CD4-positive, CD25-positive, alpha-beta regulatory T cell (primary cell): ENCODE results near the gene SYTL3. TPM values are rescaled to one million over a fixed set of nuclear protein-coding genes. Genes with fewer than 3 reads are reported as not detected.

Experiments used
- ATAC-seq, 2 donors: fragments of 150-1000 bp; cut with Tn5 transposase; one replicate each; pipeline ENCODE4 v1.10.0; 2021; ENCODE audit warnings: low read depth in 2 of 2, moderate number of reproducible peaks in 2 of 2, moderate library complexity in 1 of 2
- DNase-seq, 3 donors: peaks; one replicate each; pipeline versions ENCODE4 v3.0.0 to v3.0.0-alpha.2; 2012 to 2022; ENCODE audit warnings: mixed read lengths in 1 of 3
- H3K27ac ChIP-seq: one replicate; pipeline ENCODE4 v1.7.0; 2013; ENCODE audit warnings: mild to moderate bottlenecking, low read length; ENCODE audit not compliant: insufficient read depth, poor library complexity, severe bottlenecking
- H3K27me3 ChIP-seq: one replicate; pipeline ENCODE4 v1.7.0; 2013; ENCODE audit warnings: low read length; ENCODE audit not compliant: control insufficient read depth, insufficient read depth
- H3K36me3 ChIP-seq: one replicate; pipeline ENCODE4 v1.7.0; 2013; ENCODE audit warnings: mild to moderate bottlenecking, low read length, moderate library complexity; ENCODE audit not compliant: control insufficient read depth, insufficient read depth
- H3K4me1 ChIP-seq: 2 replicates; pipeline ENCODE4 v1.7.0; 2013; ENCODE audit warnings: mild to moderate bottlenecking, low read length; ENCODE audit not compliant: insufficient read depth, control insufficient read depth, poor library complexity, severe bottlenecking
- H3K4me3 ChIP-seq: one replicate; pipeline ENCODE4 v1.7.0; 2013; ENCODE audit warnings: low read depth, mild to moderate bottlenecking, low read length, moderate library complexity
- H3K9me3 ChIP-seq, 2 experiments: 1 replicate in 1 of 2; 2 replicates in 1 of 2; pipeline ENCODE4 v1.7.0; 2013; ENCODE audit warnings: low read length in 2 of 2, mild to moderate bottlenecking in 1 of 2, moderate library complexity in 1 of 2; ENCODE audit not compliant: control insufficient read depth in 2 of 2
- H3K27ac Mint-ChIP-seq, 3 donors: one replicate each; pipeline ENCODE4 v1.8.0; 2020 to 2022; ENCODE audit warnings: mild to moderate bottlenecking in 3 of 3, mixed read lengths in 3 of 3, moderate library complexity in 2 of 3
- H3K27me3 Mint-ChIP-seq: one replicate; pipeline ENCODE4 v1.8.0; 2022; ENCODE audit warnings: mild to moderate bottlenecking, mixed read lengths
- H3K36me3 Mint-ChIP-seq: one replicate; pipeline ENCODE4 v1.8.0; 2020; ENCODE audit warnings: mixed read lengths
- H3K4me1 Mint-ChIP-seq, 4 donors: one replicate each; pipeline ENCODE4 v1.8.0; 2020 to 2022; ENCODE audit warnings: mixed read lengths in 4 of 4, mild to moderate bottlenecking in 1 of 4
- H3K4me3 Mint-ChIP-seq, 4 donors: one replicate each; pipeline ENCODE4 v1.8.0; 2020 to 2022; ENCODE audit warnings: mild to moderate bottlenecking in 4 of 4, mixed read lengths in 4 of 4, moderate library complexity in 3 of 4
- H3K9me3 Mint-ChIP-seq, 7 donors: one replicate each; pipeline ENCODE4 v1.8.0; 2020 to 2022; ENCODE audit warnings: mixed read lengths in 7 of 7, mild to moderate bottlenecking in 3 of 7, moderate library complexity in 2 of 7
- polyA plus RNA-seq, 4 donors: library from polyadenylated mRNA; unstranded; fragments of 300-500 nt; fragmentation: Illumina TruSeq; gene quantifications; one replicate each; pipeline ENCODE4 v1.2.3, GENCODE V29; 2021
- total RNA-seq: library from RNA; stranded (reverse); gene quantifications from one replicate; pipeline ENCODE4 v1.2.3, GENCODE V29; 2022

The SYTL3 gene
- total and polyA plus RNA-seq, 5 donors from 2014 or later = 12.2 to 54.8 (median 14.1) TPM

DNA sequence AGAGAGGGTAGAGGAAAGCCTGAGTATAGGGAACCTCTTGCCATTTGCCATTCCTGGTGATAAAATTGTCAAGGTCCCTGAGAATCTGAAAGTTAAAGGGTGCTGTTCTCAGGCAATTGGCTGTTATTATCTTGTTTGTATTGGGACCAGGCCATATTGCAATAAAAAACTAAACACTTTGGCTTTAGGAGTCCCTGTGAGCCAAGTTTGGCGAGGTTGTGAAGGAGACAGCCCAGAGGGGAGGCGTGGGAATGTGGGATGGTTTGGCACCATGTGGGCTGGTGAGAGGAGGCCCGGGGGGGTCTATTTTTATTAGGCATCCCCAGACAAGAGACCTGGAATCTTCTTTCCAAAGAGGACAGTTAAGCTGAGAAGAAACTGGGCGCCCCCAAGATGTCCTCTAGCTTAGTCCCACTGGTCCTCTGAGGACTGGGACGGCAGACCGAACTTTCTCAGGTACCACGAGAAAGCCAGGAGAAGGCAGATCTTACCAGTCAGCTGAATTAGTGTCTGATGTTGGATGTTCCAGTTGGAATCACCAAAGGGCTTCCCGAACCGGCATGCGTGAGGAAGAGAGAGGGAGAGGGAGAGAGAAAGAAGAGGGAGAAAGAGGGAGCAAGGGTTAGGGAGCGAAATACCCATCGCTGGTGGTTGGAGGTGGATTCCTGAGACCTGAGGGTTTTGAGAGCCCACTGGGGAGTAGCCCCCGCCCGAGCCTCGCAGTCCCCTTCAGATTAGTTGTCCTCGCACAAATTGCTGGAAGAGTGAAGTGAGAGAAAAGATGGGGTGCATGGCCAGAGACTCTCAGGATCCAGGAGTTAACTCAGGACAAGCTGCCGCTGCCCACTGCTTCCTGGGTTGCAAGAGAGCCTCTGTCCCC lies 29.7 kb upstream of the SYTL3 start:
- ATAC-seq = no peak
- Histone ChIP-seq H3K4me3 (no peak overlapping the region), H3K9me3 (no peaks in the 10 kb centered on the region), H3K27me3 (no peaks in the 10 kb centered on the region), H3K36me3 (peaks cover 44% of the 10 kb centered on the region), H3K27ac (no peak overlapping the region), H3K4me1 (no peaks in the 10 kb centered on the region)
- H3K27ac Mint-ChIP-seq = peak overlapping the region in 1 of 3 donors; percentile 64
- peaks cover 4 to 26% (median 13%) of the 10 kb centered on the region in 4 donors for H3K4me1 Mint-ChIP-seq
- H3K9me3 Mint-ChIP-seq = peaks cover 0 to 2% (median 0%) of the 10 kb centered on the region in 7 donors
- peaks cover 55% of the 10 kb centered on the region for H3K36me3 Mint-ChIP-seq
- no peak for DNase-seq
- H3K4me3 Mint-ChIP-seq = no peak overlapping the region
- no peaks in the 10 kb centered on the region for H3K27me3 Mint-ChIP-seq

GRCh38 chr6:158620963-158621693 lies 28.7 kb upstream of the SYTL3 start:
- DNase-seq (no peak), ATAC-seq (no peak)
- Histone ChIP-seq H3K9me3 (no peaks in the 10 kb centered on the region), H3K36me3 (peaks cover 54% of the 10 kb centered on the region), H3K27ac (no peak overlapping the region), H3K27me3 (no peaks in the 10 kb centered on the region), H3K4me3 (no peak overlapping the region), H3K4me1 (no peaks in the 10 kb centered on the region)
- Mint-ChIP-seq H3K36me3 (peaks cover 54% of the 10 kb centered on the region), H3K9me3 (peaks cover 0 to 2% (median 0%) of the 10 kb centered on the region in 7 donors), H3K27me3 (no peaks in the 10 kb centered on the region), H3K4me1 (peaks cover 4 to 28% (median 13%) of the 10 kb centered on the region in 4 donors), H3K27ac (peak overlapping the region; percentile 51 to 86 (median 64)), H3K4me3 (no peak overlapping the region)

DNA sequence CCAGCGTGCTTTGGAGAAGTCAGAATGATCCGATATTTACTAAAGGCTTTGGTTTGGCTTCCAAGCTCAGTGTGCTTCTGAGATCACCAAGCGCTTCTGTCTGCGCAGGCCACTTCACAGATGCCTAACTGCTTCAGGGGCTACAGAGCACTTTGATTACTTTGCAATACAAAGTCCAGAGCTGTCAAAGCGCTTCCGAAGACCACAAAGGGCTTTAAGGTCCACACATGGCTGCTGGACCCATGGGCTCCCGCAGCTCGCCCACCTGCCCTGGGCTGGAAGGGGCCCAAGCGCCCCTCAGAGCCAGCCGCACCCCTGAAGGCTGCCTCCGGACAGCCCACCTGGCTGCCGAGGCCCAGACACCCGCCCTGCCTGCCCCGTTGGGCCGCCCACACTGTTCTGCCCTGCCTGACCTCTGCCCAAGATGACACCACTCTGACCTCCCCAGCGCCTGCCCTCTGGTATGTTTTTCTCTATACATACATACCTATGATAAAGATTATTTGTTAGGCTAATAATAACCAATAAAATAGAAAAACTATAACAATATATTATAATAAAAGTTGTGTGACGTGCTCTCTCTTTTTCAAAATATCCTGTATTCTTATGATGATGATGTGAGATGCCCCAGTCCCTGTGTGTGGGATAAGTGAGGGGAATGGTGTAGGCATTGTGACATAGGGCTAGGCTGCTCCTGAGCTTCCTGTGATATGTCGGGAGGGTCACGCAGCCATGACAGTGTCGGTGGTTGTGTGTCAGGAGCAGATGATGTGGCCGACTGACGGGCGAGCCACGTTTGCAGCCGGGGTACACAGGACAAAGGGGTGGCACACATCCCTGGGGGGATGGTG lies 27.9 kb upstream of the SYTL3 start:
- peaks cover 62% of the 10 kb centered on the region for H3K36me3 ChIP-seq
- Mint-ChIP-seq H3K36me3 (peaks cover 54% of the 10 kb centered on the region), H3K9me3 (no peaks in the 10 kb centered on the region), H3K27ac (no peak overlapping the region), H3K4me3 (no peak overlapping the region), H3K4me1 (peaks cover 4 to 22% (median 13%) of the 10 kb centered on the region in 4 donors), H3K27me3 (no peaks in the 10 kb centered on the region)
- no peak for ATAC-seq
- no peak overlapping the region for H3K27ac ChIP-seq
- no peak overlapping the region for H3K4me3 ChIP-seq
- no peaks in the 10 kb centered on the region for H3K9me3 ChIP-seq
- H3K27me3 ChIP-seq = no peaks in the 10 kb centered on the region
- DNase-seq = no peak
- H3K4me1 ChIP-seq = no peaks in the 10 kb centered on the region

DNA sequence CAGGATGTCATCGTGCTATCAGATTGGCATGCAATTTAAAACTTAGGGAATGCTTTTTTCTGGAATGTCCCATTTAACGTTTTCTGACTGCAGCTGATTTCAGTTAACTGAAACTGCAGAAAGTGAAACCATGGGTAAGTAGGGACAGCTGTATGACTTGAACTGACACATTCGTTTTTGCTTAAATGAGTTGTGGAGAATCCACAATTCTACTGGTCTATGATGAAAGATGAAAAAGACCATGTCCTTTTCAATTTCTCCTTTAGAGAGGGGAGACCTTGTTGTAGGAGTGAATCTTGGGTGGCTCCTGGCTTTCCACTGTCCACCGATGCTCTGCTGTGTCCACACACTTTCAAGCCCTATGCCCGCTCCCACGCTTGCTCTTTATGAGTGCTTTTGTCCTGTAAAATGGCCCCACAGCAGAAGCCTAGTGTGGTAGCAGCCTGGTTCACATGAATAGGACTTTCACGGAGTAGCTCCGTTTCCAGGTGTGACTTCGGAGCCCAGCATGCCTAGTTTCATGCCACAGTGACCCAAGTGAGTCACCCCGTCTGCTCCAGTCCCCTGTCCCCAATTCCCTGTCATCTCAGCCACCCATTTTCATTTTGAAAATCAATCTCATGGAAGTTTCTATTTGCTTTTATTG lies 27.2 kb upstream of the SYTL3 start:
- Mint-ChIP-seq H3K4me1 (peaks cover 0 to 19% (median 9%) of the 10 kb centered on the region in 4 donors), H3K36me3 (peaks cover 52% of the 10 kb centered on the region), H3K27me3 (no peaks in the 10 kb centered on the region), H3K9me3 (no peaks in the 10 kb centered on the region), H3K4me3 (no peak overlapping the region), H3K27ac (peak overlapping the region in 2 of 3 donors; percentile 29 to 31)
- no peaks in the 10 kb centered on the region for H3K27me3 ChIP-seq
- H3K27ac ChIP-seq = no peak overlapping the region
- H3K36me3 ChIP-seq = peaks cover 69% of the 10 kb centered on the region
- no peaks in the 10 kb centered on the region for H3K9me3 ChIP-seq
- DNase-seq (no peak), ATAC-seq (no peak)
- H3K4me1 ChIP-seq = no peaks in the 10 kb centered on the region
- H3K4me3 ChIP-seq = no peak overlapping the region

GRCh38 chr6:158624684-158625682 lies 24.9 kb upstream of the SYTL3 start:
- H3K27ac Mint-ChIP-seq = peak overlapping the region in 1 of 3 donors; percentile 62
- H3K4me1 Mint-ChIP-seq = peaks cover 0 to 8% (median 4%) of the 10 kb centered on the region in 4 donors
- H3K36me3 ChIP-seq = peaks cover 84% of the 10 kb centered on the region

GRCh38 chr6:158625881-158626305 lies 24.0 kb upstream of the SYTL3 start:
- H3K27me3 ChIP-seq = no peaks in the 10 kb centered on the region
- no peaks in the 10 kb centered on the region for H3K4me1 ChIP-seq
- H3K36me3 Mint-ChIP-seq = peaks cover 40% of the 10 kb centered on the region
- DNase-seq = no peak
- no peaks in the 10 kb centered on the region for H3K9me3 ChIP-seq
- H3K27me3 Mint-ChIP-seq = no peaks in the 10 kb centered on the region
- no peak for ATAC-seq
- no peak overlapping the region for H3K4me3 ChIP-seq
- peaks cover 0 to 7% (median 3%) of the 10 kb centered on the region in 4 donors for H3K4me1 Mint-ChIP-seq
- no peaks in the 10 kb centered on the region for H3K9me3 Mint-ChIP-seq
- peaks cover 84% of the 10 kb centered on the region for H3K36me3 ChIP-seq
- no peak overlapping the region for H3K27ac ChIP-seq
- peak overlapping the region in 2 of 3 donors; percentile 62 to 83 for H3K27ac Mint-ChIP-seq
- no peak overlapping the region for H3K4me3 Mint-ChIP-seq

More at GRCh38 chr6:158624684-158625682, 24.9 kb upstream of the SYTL3 start:
- Mint-ChIP-seq H3K4me3 (no peak overlapping the region), H3K36me3 (peaks cover 47% of the 10 kb centered on the region), H3K27me3 (no peaks in the 10 kb centered on the region), H3K9me3 (no peaks in the 10 kb centered on the region)
- Histone ChIP-seq H3K9me3 (no peaks in the 10 kb centered on the region), H3K4me3 (no peak overlapping the region), H3K4me1 (no peaks in the 10 kb centered on the region), H3K27ac (no peak overlapping the region), H3K27me3 (no peaks in the 10 kb centered on the region)
- no peak for ATAC-seq
- DNase-seq = no peak
